ENCODE measurements around the gene HSPA12B.

Gene HSPA12B

DNA sequence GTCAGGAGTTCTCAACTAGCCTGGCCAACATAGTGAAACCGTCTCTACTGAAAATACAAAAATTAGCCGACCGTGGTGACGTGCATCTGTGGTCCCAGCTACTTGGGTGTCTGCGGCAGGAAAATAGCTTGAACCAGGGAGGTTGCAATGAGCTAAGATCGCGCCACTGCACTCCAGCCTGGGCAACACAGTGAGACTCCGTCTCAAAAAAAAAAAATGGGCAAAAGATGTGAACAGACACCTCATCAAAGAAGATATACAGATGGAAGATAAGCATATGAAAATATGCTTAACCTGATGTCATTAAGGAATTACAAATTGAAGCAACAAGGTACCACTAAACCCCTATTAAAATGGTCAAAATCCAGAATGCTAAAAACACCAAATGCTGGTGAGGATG lies 9.2 kb upstream of the HSPA12B start:
- TF ChIP-seq PPARA (CRISPR knock-in tag; IDR thresholded peaks at IDR 0.05; ENCODE audit: borderline replicate concordance) (no peak), ISL1 (CRISPR knock-in tag; IDR thresholded peaks at IDR 0.05) (no peak), TSHZ2 (CRISPR knock-in tag; IDR thresholded peaks at IDR 0.05) (no peak), OSR1 (CRISPR knock-in tag; IDR thresholded peaks at IDR 0.05) (no peak), ZC3H10 (CRISPR knock-in tag; IDR thresholded peaks at IDR 0.05) (no peak), GLIS3 (CRISPR knock-in tag; IDR thresholded peaks at IDR 0.05) (no peak), ZNF8 (CRISPR knock-in tag; IDR thresholded peaks at IDR 0.05) (no peak), RARB (CRISPR knock-in tag; IDR thresholded peaks at IDR 0.05) (no peak), CSDC2 (CRISPR knock-in tag; IDR thresholded peaks at IDR 0.05) (no peak), PATZ1 (CRISPR knock-in tag; IDR thresholded peaks at IDR 0.05; ENCODE audit: borderline replicate concordance) (no peak)
- TF ChIP-seq, protein P1, sequence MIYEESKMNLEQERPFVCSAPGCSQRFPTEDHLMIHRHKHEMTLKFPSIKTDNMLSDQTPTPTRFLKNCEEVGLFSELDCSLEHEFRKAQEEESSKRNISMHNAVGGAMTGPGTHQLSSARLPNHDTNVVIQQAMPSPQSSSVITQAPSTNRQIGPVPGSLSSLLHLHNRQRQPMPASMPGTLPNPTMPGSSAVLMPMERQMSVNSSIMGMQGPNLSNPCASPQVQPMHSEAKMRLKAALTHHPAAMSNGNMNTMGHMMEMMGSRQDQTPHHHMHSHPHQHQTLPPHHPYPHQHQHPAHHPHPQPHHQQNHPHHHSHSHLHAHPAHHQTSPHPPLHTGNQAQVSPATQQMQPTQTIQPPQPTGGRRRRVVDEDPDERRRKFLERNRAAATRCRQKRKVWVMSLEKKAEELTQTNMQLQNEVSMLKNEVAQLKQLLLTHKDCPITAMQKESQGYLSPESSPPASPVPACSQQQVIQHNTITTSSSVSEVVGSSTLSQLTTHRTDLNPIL (CRISPR knock-in tag; IDR thresholded peaks at IDR 0.05; ENCODE audit: low read depth) = no peak
- TF ChIP-seq, protein P2, sequence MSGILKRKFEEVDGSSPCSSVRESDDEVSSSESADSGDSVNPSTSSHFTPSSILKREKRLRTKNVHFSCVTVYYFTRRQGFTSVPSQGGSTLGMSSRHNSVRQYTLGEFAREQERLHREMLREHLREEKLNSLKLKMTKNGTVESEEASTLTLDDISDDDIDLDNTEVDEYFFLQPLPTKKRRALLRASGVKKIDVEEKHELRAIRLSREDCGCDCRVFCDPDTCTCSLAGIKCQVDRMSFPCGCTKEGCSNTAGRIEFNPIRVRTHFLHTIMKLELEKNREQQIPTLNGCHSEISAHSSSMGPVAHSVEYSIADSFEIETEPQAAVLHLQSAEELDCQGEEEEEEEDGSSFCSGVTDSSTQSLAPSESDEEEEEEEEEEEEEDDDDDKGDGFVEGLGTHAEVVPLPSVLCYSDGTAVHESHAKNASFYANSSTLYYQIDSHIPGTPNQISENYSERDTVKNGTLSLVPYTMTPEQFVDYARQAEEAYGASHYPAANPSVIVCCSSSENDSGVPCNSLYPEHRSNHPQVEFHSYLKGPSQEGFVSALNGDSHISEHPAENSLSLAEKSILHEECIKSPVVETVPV (CRISPR knock-in tag; IDR thresholded peaks at IDR 0.05) = no peak
- TF ChIP-seq, protein P3, sequence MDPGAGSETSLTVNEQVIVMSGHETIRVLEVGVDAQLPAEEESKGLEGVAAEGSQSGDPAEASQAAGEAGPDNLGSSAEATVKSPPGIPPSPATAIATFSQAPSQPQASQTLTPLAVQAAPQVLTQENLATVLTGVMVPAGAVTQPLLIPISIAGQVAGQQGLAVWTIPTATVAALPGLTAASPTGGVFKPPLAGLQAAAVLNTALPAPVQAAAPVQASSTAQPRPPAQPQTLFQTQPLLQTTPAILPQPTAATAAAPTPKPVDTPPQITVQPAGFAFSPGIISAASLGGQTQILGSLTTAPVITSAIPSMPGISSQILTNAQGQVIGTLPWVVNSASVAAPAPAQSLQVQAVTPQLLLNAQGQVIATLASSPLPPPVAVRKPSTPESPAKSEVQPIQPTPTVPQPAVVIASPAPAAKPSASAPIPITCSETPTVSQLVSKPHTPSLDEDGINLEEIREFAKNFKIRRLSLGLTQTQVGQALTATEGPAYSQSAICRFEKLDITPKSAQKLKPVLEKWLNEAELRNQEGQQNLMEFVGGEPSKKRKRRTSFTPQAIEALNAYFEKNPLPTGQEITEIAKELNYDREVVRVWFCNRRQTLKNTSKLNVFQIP (CRISPR knock-in tag; IDR thresholded peaks at IDR 0.05; ENCODE audit: borderline replicate concordance, low read depth) = no peak
- ATAC-seq = no peak

- TF ChIP-seq, protein P3 (CRISPR knock-in tag; IDR thresholded peaks at IDR 0.05; ENCODE audit: borderline replicate concordance, low read depth) = no peak
- no peak for TF ChIP-seq PATZ1 (CRISPR knock-in tag; IDR thresholded peaks at IDR 0.05; ENCODE audit: borderline replicate concordance)
- ATAC-seq = no peak
Observed at GRCh38 chr20:3724356-3724755, 8.1 kb upstream of the HSPA12B start.

- TF ChIP-seq ZFP3 (CRISPR knock-in tag; IDR thresholded peaks at IDR 0.05) (no peak), ESRRG (CRISPR knock-in tag; IDR thresholded peaks at IDR 0.05) (no peak), TCF4 (CRISPR knock-in tag; IDR thresholded peaks at IDR 0.05; ENCODE audit: borderline replicate concordance) (no peak), OSR1 (CRISPR knock-in tag; IDR thresholded peaks at IDR 0.05) (no peak), RARB (CRISPR knock-in tag; IDR thresholded peaks at IDR 0.05) (no peak), ISL1 (CRISPR knock-in tag; IDR thresholded peaks at IDR 0.05) (no peak), BACH2 (CRISPR knock-in tag; IDR thresholded peaks at IDR 0.05; ENCODE audit: borderline replicate concordance) (no peak), PPARA (CRISPR knock-in tag; IDR thresholded peaks at IDR 0.05; ENCODE audit: borderline replicate concordance) (no peak), ZNF8 (CRISPR knock-in tag; IDR thresholded peaks at IDR 0.05) (no peak)
- peak; percentile 32 for ATAC-seq
Observed at GRCh38 chr20:3727401-3728021, 5.0 kb upstream of the HSPA12B start.

Data from SK-N-SH treated with all-trans-retinoic acid at 6 μM for 48 hours (cell line).